ENCODE results near the gene CLPTM1L.

- TF ChIP-seq YY1 (IDR thresholded peaks at IDR 0.05; ENCODE audit: insufficient read depth, insufficient read length) (no peak), ZNF274 (IDR thresholded peaks at IDR 0.05; ENCODE audit: low read depth, low read length) (no peak), SUZ12 (IDR thresholded peaks at IDR 0.05; ENCODE audit: extremely low read depth, insufficient read depth, insufficient read length) (no peak)
Observed at GRCh38 chr5:1360861-1361260, 16.0 kb upstream of the CLPTM1L start.

Data from NT2/D1 (cell line).